ENCODE measurements around the gene RAB11FIP3. TPM values are rescaled to one million over a fixed set of nuclear protein-coding genes. Genes with fewer than 3 reads are reported as not detected.
A peak's percentile ranks its signal among the peaks of the same experiment; 100 is the strongest.
"Not testable (repeated sequence)": the region's sequence is repeated elsewhere in the genome, so short reads cannot be mapped to it uniquely, and the experiment has no call there.

RAB11FIP3 gene
- total RNA-seq, 1 donor from 2014 or later = 26.5 TPM

DNA sequence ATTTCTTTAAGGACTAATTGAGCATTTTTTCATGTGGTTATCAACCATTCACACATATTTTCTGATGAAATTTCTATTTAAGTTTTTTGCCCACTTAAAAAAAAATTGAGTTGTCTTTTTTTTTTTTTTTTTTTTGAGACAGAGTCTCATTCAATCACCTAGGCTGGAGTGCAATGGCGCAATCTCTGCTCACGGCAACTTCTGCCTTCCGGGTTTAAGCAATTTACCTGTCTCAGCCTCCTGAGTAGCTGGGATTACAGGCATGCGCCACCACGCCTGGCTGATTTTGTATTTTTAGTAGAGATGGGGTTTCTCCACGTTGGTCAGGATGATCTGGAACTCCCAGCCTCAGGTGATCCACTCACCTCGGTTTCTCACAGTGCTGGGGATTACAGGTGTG is 34.3 kb downstream of the RAB11FIP3 start:
- no peak for DNase-seq (ENCODE audit: low spot score in 2 of 2)
- FAIRE-seq = no peak

DNA sequence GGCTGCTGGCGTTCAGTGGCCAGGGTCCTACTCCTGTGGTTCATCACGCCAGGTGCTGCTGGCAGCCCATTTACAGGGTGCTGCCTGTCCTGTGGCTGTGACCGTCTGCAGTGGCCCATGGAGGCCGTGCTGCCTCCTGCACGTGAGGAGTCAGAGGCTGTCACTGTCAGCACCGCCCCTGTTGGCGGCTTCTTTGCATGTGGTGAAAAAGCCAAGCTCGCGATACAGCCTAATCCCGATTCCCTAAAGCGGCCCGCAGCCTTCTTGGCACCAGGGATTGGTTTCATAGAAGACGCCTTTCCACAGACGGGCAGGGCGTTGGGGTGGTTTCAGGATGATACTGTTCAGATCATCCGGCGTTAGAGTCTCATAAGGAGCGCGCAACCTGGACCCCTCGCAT is 35.3 kb downstream of the RAB11FIP3 start:
- no peak for FAIRE-seq
- no peak for DNase-seq (ENCODE audit: low spot score in 2 of 2)

GRCh38 chr16:463071-463470 is 37.6 kb downstream of the RAB11FIP3 start:
- FAIRE-seq (no peak), DNase-seq (ENCODE audit: low spot score in 2 of 2) (no peak)

DNA sequence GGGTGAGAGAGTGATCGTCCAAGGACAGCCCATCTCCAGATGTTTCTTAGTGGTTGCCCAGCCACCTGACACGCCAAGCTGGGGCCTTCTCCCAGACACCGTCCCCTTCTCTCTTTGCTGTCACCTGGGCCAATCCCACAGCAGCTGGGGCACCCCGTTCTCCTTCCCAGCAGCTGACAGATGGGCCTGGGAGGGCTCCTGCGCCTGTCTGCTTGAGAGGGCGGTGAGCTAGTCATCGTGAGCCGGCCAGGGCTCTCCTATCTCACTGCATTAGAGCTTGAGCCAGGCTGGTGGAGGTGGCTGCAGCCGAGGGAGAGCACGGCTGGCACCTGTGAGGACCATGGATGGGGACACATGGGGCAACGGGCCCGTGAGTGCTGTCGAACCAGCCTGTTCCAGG is 41.2 kb downstream of the RAB11FIP3 start:
- DNase-seq (ENCODE audit: low spot score in 2 of 2) (no peak), FAIRE-seq (no peak)

DNA sequence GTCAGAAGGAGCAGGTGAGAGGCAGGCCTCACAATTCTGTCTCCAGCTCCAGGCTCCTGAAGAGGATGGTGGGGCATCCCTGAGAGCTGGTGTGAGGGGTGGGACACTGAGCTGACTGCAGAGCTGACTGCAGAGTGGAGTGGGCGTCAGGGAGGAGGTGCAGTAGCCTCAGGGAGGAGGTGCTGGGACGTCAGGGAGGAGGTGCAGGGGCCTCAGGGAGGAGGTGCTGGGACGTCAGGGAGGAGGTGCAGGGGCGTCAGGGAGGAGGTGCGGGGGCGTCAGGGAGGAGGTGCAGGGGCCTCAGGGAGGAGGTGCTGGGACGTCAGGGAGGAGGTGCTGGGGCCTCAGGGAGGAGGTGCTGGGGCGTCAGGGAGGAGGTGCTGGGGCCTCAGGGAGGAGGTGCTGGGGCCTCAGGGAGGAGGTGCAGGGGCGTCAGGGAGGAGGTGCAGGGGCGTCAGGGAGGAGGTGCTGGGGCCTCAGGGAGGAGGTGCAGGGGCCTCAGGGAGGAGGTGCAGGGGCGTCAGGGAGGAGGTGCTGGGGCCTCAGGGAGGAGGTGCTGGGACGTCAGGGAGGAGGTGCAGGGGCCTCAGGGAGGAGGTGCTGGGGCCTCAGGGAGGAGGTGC is 41.9 kb downstream of the RAB11FIP3 start:
- FAIRE-seq; DNase-seq (ENCODE audit: low spot score in 2 of 2): not testable (repeated sequence)

GRCh38 chr16:468068-468821 is 42.8 kb downstream of the RAB11FIP3 start:
- no peak for FAIRE-seq
- peak in 1 of 2 donors; percentile 48 for DNase-seq (ENCODE audit: low spot score in 2 of 2)

DNA sequence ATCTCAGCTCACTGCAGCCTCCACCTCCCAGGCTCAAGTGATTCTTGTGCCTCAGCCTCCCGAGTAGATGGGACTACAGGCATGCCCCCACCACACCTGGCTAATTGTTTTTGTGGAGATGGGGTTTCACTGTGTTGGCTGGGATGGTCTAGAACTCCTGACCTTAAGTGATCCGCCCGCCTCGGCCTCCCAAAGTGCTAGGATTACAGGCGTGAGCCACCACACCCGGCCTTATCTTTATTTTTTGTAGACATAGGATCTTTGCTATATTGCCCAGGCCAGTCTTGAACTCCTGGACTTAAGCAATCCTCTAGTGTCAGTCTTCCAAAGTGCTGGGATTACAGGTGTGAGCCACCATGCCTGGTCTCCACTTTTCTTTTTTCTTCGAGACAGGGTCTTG is 44.0 kb downstream of the RAB11FIP3 start:
- not testable (repeated sequence) for FAIRE-seq; DNase-seq (ENCODE audit: low spot score in 2 of 2)

GRCh38 chr16:470418-470817 is 45.0 kb downstream of the RAB11FIP3 start:
- DNase-seq (ENCODE audit: low spot score in 2 of 2) = no peak
- no peak for FAIRE-seq

GRCh38 chr16:471353-472198 is 46.1 kb downstream of the RAB11FIP3 start:
- FAIRE-seq = peak; percentile 89

GRCh38 chr16:472199-472504 is 46.7 kb downstream of the RAB11FIP3 start:
- DNase-seq (ENCODE audit: low spot score in 2 of 2) (no peak), FAIRE-seq (no peak)

More at GRCh38 chr16:471353-472198, 46.1 kb downstream of the RAB11FIP3 start:
- peak; percentile 83 to 85 for DNase-seq (ENCODE audit: low spot score in 2 of 2)

- no peak for DNase-seq (ENCODE audit: low spot score in 2 of 2)
- FAIRE-seq = no peak
These were observed 47.9 kb downstream of the RAB11FIP3 start for GRCh38 chr16:473046-474043.

DNA sequence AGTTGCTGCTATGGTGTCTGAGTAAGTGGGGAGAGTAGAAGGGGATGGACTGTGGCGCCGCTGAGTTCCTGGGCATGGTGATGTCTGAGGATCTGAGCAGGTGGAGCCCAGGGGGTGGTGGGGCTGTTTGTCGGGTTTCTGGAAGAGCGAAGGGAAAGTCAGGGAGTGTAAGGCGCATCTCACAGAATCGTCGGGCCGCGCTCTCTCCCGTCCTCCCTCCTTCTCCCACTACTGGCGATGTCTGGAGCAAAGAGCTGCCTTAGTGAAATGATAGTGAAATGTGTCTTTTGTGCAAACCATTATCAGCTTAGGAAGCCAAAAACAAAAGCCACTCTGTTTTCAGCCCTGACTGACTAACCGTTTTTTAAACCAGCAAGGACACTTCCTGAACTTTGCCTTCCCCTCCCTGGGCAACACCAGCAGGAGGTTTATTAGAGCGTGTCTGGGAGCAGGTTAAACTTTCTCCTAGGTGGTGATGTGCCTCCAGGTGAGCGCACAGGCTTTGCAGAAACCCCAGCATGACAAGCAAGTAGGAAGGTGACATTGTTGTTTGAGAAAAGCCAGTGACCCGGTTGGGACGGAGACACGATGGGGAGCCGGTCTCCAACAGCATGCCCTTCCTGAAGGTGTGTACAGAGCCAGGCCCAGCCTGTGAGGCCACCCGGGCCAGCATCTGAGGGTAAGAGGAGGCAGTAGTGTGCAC is 49.1 kb downstream of the RAB11FIP3 start:
- FAIRE-seq (no peak), DNase-seq (ENCODE audit: low spot score in 2 of 2) (no peak)

- no peak for DNase-seq (ENCODE audit: low spot score in 2 of 2)
These were observed 50.6 kb downstream of the RAB11FIP3 start for GRCh38 chr16:476039-476438.

DNA sequence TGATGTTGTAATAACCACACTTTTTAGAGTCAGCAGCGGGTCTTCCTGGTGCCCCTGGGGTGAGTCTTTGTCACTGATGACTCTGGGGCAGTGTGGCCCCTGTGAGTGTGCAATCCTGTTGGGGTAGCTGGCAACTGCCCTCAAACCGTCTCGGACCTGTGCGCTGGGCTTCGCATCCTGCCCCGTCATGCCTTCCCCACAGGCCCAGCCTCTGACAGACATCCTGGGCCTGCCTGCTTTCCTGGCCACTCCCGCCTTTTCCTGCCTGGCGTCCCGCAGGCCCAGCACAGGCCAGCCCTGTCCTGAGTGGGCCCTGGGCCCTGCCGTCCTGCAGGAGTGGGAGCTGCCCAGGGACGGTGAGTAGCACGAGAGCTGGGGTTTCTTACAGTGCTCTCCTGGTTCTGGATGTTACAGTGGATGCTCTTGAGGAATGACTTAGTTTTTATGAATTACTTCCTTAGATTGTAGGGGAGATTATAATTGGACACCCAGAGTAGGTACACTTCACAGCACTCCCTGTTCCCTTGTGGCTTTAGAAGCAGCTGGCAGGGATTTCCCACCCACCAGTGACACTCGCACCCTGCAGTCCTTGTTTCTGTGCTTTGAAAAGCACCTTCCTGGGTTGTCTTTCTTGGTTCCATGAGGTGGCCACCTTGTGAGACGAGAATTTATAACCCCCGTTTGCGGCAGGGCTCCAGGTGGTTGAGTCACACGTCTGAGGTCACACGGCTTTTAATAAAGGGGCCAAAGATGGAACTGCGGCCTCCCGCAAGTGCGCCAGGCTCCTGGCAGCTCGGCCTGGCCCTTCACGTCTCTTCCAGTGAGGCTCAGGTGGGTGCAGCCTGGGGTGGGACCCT is 52.1 kb downstream of the RAB11FIP3 start:
- DNase-seq (ENCODE audit: low spot score in 2 of 2) = no peak
- no peak for FAIRE-seq

More at GRCh38 chr16:476039-476438, 50.6 kb downstream of the RAB11FIP3 start:
- no peak for FAIRE-seq

GRCh38 chr16:478287-478686 is 52.8 kb downstream of the RAB11FIP3 start:
- FAIRE-seq = not testable (repeated sequence)

GRCh38 chr16:482468-483185 is 57.2 kb downstream of the RAB11FIP3 start:
- DNase-seq (ENCODE audit: low spot score in 2 of 2) (no peak), FAIRE-seq (no peak)

More at GRCh38 chr16:478287-478686, 52.8 kb downstream of the RAB11FIP3 start:
- DNase-seq (ENCODE audit: low spot score in 2 of 2) = not testable (repeated sequence)

GRCh38 chr16:483341-484075 is 58.1 kb downstream of the RAB11FIP3 start:
- FAIRE-seq = no peak

More at GRCh38 chr16:483341-484075, 58.1 kb downstream of the RAB11FIP3 start:
- no peak for DNase-seq (ENCODE audit: low spot score in 2 of 2)
